CD4-positive, alpha-beta T cell treated with Interleukin-17A for 4 hours (primary cell): ENCODE measurements around the gene ARPC1A.
"Not testable (repeated sequence)": the region's sequence is repeated elsewhere in the genome, so short reads cannot be mapped to it uniquely, and the experiment has no call there.

Experiments used
- DNase-seq: peaks from one replicate; pipeline ENCODE4 v3.0.0-alpha.2; 2020; ENCODE audit warnings: mixed read lengths

The ARPC1A gene

DNA sequence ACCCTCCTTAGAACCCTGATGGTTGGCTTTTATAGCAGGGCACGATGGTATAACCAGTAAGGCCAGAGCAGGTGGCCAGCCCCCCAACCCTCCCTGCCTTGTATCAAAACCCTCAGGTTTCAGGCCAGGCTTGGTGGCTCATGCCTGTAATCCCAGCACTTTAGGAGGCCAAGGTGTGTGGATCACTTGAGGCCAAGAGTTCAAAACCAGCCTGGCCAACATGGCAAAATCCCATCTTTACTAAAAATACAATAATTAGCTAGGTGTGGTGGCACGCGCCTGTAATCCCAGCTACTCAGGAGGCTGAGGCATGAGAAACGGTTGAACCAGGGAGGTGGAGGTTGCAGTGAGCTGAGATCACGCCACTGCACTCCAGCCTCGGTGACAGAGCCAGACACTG is 3.0 kb upstream of the ARPC1A start:
- not testable (repeated sequence) for DNase-seq

- DNase-seq: no peak
These were observed 1.1 kb upstream of the ARPC1A start for GRCh38 chr7:99324559-99324958.

- no peak for DNase-seq
These were observed 651 bp upstream of the ARPC1A start for GRCh38 chr7:99325001-99325493.

DNA sequence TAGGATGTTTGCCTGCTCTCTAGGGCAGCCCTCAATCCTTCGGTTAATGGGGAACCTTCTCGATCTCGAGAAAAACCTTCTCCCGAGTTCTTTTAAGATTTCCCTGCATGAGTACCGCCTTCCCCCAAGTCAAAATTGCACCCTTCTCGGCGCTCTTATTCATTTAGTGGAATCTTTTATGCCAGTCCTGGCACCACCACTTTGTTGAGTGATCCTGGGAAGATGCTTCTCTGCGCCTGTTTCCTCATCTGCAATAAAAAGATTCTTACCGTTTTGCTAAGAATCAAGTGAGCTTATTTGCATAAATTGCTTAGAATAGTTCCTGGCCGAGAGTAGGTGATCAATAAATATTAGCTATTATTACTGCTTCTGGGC is 697 bp downstream of the ARPC1A start:
- DNase-seq: no peak

GRCh38 chr7:99330314-99330961 is 4.7 kb downstream of the ARPC1A start:
- not testable (repeated sequence) for DNase-seq

DNA sequence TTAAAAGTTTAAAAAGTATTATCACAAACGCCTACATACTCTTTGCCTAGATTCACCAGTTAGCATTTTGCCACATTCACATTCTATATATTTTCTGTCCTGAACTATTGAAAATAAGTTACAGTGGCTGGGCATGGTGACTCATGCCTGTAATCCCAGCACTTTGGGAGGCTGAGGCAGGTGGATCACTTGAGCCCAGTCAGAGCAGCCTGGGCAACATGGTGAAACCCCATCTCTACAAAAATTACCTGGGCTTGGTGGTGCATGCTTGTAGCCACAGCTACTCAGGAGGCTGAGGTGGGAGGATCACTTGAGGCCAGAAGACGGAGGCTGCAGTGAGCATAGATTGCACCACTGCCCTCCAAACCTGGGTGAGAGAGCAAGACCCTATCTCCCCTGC is 5.3 kb downstream of the ARPC1A start:
- DNase-seq: no peak

GRCh38 chr7:99339595-99339994 is 13.9 kb downstream of the ARPC1A start:
- no peak for DNase-seq

GRCh38 chr7:99340659-99341058 is 15.0 kb downstream of the ARPC1A start:
- DNase-seq: no peak

DNA sequence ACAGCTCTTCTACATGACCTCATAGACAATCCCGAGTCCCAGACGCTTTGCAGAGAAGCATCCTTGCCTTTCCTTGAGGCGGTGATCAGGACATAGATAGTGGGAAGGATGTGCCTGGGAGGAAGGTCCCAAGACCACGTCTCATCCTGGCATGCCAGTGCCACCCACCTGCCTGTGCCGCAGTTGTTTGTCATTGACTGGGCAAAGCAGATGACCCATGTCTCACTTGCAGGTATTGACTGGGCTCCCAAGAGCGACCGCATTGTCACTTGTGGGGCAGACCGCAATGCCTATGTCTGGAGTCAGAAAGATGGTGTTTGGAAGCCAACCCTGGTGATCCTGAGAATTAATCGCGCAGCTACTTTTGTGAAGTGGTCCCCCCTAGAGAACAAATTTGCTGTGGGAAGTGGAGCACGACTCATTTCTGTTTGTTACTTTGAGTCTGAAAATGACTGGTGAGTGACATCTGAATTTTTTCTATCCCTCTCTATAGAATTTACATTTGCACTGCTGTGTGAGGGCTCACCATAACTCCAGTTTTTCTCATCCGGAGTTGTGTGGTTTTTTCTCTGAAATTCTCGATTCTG is 18.5 kb downstream of the ARPC1A start:
- DNase-seq: no peak

- DNase-seq: not testable (repeated sequence)
These were observed 24.9 kb downstream of the ARPC1A start for GRCh38 chr7:99350641-99351040.

DNA sequence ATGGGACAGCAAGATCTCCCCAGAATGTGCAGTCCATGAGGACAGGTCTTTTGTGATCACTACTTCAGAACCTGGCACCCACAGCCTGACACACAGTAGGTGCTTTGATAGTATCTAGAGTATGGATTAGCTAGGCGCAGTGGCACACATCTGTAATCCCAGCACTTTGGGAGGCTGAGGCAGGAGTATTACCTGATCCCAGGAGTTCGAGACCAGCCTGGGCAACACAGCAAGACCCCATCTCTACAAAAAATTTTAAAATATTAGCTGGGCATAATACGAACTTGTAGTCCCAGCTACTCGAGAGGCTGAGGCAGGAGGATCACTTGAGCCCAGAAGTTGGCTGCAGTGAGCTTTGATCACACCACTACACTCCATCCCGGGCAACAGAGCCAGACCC is 26.5 kb downstream of the ARPC1A start:
- no peak for DNase-seq

DNA sequence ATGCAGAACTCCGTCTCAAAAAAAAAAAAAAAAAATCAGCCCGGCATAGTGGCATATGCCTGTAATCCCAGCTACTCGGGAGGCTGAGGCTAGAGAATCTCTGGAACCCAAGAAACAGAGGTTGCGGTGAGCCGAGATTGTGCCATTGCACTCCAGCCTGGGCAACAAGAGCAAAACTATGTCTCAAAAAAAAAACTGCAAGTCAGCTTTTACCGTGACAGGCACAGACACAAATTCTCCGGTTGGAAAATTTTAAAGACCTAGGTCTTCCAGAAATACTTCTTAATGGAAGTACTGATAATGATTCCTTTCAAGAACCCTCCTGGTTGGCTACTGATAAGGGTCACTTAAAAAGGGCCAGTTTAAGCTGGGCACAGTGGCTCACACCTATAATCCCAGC is 29.4 kb downstream of the ARPC1A start:
- no peak for DNase-seq

DNA sequence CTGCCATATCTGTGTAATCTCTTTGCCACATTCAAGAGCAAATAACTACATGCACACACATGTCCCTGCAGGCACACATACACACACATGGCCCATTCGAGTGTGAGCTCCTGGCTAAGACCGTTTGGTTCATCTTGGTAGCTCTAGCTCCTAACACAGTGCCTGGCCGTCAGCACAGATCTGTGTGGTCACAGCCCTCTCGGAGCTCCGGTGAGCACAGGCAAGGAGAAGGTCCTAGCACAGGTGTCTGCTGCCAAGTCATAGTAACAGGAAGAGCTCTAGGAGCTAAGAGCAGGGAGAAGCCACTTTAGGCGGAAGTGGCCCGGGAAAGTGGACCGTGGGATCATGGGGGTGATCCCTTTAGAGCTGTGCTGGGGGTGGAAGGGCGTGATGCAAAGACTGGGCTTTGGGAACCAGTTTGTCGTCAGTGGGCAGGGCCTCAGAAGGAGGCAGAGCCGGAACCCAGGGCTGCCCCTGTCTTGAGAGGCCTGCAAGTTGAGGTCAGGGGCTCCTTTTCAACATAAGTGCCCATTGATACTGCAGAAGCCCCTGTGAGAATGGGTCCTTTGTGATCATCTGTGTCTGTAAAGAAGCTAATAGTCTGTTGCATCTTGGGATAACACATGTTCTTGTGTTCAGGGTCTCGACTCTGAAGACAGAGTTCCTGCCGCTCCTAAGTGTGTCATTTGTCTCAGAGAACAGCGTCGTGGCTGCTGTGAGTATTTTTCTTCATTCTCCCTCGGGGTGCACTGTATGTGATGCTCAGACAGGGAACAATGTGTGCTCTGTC is 32.2 kb downstream of the ARPC1A start:
- DNase-seq: no peak

DNA sequence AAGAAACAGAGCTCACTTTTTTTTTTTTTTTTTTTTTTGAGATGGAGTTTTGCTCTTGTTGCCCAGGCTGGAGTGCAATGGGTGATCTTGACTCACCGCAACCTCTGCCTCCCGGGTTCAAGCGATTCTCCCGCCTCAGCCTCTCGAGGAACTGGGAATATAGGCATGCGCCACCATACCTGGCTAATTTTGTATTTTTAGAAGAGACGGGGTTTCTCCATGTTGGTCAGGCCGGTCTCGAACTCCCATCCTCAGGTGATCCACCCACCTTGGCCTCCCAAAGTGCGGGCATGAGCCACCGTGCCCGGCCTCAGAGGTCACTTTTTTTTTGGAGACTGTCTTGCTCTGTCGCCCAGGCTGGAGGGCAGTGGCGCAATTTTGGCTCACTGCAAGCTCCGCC is 32.8 kb downstream of the ARPC1A start:
- DNase-seq: not testable (repeated sequence)

DNA sequence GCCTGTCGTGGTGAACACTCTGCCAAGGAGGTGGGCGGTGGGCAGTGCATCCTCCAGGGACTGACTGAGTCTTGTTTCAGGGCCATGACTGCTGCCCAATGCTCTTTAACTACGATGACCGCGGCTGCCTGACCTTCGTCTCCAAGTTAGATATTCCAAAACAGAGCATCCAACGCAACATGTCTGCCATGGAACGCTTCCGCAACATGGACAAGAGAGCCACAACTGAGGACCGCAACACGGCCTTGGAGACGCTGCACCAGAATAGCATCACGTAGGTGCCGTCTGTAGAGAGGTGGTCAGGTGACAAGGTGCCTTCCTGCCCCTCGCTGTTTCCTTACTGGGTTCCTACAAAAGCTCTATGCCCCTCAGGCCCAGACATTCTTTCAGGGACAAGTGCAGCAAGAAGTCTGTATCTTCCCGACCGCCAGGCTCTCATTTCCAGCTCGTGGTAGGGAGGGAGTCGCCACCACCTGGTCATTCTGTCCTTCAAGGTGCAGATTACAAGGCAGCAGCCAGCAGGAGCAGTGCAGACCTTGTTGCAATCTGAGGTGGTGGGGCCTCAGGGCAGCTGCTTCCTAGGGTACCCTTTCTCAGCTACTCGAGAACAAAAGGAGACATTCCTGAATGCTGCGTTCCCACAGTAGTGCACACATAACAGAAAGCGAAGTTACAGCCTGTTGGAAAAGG is 33.9 kb downstream of the ARPC1A start:
- no peak for DNase-seq

DNA sequence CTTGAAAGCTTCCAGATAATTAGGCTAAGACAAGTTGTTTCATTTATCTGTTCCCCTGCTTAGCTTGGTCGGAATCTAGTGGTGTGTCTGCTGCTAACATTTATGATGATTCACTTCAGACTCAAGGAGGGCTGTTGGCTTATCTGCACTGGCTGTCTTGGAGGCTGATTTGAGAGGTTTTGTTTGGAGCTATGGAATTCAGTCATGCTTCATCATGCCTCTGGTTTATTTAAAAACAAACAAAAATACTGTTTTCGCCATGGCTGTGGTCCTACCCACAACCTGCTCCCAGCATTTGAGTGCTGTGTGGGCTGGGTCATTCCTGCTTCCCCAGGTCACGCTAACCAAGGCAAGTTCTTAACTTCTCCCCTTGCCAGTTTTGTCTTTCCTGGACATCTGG is 37.1 kb downstream of the ARPC1A start:
- DNase-seq: no peak

GRCh38 chr7:99363286-99363685 is 37.6 kb downstream of the ARPC1A start:
- no peak for DNase-seq

DNA sequence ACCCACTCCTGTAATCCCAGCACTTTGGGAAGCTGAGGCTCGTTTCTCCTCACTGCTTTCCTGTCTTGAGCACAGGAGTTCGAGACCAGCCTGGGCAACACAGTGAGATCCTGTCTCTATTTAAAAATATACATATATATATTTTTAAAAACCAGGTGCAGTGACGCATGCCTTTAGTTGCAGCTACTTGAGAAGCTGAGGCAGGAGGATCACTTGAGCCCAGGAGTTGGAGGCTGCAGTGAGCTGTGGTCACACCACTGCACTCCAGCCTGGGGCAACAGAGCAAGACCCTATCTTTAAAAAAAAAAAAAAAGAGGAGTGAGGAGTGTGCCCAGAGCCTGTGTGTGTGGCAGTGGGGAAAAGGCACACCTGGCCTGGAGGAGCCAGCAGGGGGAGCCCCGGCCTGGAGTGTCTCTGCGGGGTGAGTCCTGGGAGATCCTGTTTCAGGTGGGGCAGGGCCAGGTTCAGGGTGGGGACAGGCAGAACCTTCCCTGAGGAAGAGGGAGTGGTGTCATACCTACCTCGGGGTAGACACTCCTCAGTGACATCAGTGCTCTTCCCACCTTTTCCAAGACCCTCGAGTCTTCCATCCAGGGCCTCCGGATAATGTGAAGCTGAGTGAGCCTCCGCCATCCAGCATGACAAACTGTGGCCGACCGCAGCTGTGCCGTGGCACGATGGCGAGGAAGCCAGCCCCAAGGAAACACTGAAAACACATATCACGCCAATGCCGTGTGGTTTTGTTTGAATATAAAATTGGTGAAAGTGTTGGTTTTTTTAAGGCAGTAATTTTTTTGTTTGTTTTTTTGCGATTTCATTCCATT is 39.8 kb downstream of the ARPC1A start:
- peak; percentile 83 for DNase-seq

DNA sequence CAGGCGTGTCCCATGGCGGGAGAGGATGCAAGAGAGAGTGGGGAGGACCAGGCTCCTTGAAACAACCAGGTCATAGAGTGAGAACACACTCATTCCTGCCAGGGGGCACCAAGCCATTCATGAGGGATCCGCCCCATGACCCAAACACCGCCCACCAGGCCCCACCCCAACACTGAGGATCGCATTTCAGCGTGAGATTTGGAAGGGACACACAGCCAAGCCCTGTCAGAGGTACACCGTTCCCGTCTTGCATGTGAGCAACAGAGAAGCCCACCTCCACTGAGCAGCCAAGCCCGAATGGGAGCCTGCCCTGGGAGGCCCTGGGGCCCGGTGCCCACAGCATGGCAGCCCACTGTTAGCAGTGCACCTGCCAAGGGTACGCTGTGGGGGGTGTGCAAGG is 40.9 kb downstream of the ARPC1A start:
- DNase-seq: no peak

- DNase-seq: no peak
These were observed 43.2 kb downstream of the ARPC1A start for GRCh38 chr7:99368750-99369389.

DNA sequence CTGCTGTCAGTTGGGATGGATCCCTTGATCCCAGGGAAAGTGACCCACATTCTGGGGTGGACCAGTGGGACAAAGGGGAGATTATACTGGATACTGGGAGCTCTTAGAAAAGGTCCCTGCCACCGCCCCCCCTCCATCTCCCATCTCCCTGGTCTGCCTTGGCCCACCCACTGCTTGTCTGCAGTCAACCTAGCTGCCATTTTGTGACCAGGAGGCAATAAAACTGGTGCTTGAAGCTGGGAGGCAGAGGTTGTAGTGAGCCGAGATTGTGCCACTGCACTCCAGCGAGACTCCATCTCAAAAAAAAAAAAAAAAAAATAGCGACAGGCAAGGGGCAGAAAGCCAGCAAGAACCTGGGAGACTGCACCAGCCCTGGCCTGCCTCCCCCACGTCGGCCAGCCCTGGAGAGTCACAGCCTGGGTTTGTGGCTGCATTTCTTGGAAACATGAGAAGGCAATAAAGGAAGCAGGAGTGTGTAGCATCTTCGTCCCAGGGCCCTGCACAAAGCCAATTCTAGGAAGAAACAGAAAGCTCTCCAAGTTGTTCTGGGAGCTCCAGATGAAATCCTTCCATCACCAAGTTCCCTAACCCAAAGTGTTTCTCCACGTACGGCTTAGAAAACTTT is 44.2 kb downstream of the ARPC1A start:
- DNase-seq: no peak
